GM23338 (cell line): ENCODE data around the gene LIAS.

Source experiments
- EZH2 ChIP-seq: fragments of 200-600 bp; sonication (generic); IDR thresholded peaks from one replicate; pipeline ENCODE4 v1.8.0; 2017; ENCODE audit warnings: antibody characterized with exemption, mild to moderate bottlenecking, low read depth; ENCODE audit not compliant: unreplicated experiment
- EZH2phosphoT487 ChIP-seq: fragments of 200-600 bp; sonication (generic); IDR thresholded peaks from one replicate; pipeline ENCODE4 v1.8.1; 2018; ENCODE audit warnings: antibody characterized with exemption; ENCODE audit not compliant: unreplicated experiment
- NANOG ChIP-seq: IDR thresholded peaks from 2 replicates; pipeline ENCODE4 v1.6.1; 2016; ENCODE audit warnings: antibody characterized with exemption, borderline replicate concordance
- POLR2AphosphoS5 ChIP-seq: IDR thresholded peaks from 2 replicates; pipeline ENCODE4 v1.6.1; 2016; ENCODE audit warnings: antibody characterized with exemption, low read depth
- TF ChIP-seq, protein P1 (sequence below): IDR thresholded peaks from one replicate; pipeline ENCODE4 v1.6.1; 2018; ENCODE audit warnings: antibody characterized with exemption; ENCODE audit not compliant: unreplicated experiment
- TF ChIP-seq, protein P2 (sequence below), 2 experiments: fragments of 200-600 bp in 1 of 2; sonication (generic) in 1 of 2; conservative IDR thresholded peaks; 2 replicates each; pipeline versions ENCODE4 v1.5.1 to v1.6.1; 2016 to 2017; ENCODE audit warnings: antibody characterized with exemption in 2 of 2, low read depth in 2 of 2, mild to moderate bottlenecking in 2 of 2, moderate library complexity in 1 of 2

DNA sequence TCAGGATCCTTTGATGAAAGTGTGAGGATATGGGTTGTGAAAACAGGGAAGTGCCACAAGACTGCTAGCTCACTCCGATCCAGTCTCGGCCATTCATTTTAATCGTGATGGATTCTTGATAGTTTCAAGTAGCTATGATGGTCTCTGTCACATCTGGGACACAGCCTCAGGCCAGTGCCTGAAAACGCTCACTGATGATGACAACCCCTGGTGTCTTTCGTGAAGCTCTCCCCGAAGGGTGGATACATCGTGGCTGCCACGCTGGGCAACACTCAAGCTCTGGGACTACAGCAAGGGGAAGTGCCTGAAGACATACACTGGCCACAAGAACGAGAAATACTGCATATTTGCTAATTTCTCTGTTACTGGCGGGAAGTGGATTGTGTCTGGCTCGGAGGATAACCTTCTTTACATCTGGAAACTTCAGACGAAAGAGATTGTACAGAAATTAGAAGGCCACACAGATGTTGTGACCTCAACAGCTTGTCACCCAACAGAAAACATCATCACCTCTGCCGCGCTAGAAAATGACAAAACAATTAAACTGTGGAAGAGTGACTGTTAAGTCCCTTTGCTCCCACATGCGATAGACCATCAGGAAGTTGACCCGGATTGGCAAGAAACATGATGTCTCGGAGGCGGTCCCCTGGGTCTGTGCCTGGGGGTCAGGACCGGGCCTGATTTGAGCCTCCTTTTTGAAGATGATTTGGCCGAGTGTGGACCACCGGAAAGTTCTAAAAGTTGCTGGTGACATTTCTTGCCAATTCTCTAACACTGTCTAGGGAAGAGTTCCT is 22.2 kb downstream of the LIAS start:
- TF ChIP-seq POLR2AphosphoS5: no peak
- no peak for TF ChIP-seq EZH2
- TF ChIP-seq, protein P1, sequence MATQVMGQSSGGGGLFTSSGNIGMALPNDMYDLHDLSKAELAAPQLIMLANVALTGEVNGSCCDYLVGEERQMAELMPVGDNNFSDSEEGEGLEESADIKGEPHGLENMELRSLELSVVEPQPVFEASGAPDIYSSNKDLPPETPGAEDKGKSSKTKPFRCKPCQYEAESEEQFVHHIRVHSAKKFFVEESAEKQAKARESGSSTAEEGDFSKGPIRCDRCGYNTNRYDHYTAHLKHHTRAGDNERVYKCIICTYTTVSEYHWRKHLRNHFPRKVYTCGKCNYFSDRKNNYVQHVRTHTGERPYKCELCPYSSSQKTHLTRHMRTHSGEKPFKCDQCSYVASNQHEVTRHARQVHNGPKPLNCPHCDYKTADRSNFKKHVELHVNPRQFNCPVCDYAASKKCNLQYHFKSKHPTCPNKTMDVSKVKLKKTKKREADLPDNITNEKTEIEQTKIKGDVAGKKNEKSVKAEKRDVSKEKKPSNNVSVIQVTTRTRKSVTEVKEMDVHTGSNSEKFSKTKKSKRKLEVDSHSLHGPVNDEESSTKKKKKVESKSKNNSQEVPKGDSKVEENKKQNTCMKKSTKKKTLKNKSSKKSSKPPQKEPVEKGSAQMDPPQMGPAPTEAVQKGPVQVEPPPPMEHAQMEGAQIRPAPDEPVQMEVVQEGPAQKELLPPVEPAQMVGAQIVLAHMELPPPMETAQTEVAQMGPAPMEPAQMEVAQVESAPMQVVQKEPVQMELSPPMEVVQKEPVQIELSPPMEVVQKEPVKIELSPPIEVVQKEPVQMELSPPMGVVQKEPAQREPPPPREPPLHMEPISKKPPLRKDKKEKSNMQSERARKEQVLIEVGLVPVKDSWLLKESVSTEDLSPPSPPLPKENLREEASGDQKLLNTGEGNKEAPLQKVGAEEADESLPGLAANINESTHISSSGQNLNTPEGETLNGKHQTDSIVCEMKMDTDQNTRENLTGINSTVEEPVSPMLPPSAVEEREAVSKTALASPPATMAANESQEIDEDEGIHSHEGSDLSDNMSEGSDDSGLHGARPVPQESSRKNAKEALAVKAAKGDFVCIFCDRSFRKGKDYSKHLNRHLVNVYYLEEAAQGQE: no peak
- no peak for TF ChIP-seq NANOG
- no peak for TF ChIP-seq EZH2phosphoT487
- TF ChIP-seq, protein P2, sequence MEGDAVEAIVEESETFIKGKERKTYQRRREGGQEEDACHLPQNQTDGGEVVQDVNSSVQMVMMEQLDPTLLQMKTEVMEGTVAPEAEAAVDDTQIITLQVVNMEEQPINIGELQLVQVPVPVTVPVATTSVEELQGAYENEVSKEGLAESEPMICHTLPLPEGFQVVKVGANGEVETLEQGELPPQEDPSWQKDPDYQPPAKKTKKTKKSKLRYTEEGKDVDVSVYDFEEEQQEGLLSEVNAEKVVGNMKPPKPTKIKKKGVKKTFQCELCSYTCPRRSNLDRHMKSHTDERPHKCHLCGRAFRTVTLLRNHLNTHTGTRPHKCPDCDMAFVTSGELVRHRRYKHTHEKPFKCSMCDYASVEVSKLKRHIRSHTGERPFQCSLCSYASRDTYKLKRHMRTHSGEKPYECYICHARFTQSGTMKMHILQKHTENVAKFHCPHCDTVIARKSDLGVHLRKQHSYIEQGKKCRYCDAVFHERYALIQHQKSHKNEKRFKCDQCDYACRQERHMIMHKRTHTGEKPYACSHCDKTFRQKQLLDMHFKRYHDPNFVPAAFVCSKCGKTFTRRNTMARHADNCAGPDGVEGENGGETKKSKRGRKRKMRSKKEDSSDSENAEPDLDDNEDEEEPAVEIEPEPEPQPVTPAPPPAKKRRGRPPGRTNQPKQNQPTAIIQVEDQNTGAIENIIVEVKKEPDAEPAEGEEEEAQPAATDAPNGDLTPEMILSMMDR (conservative IDR thresholded peaks at IDR 0.05; ENCODE audit: low read depth in 2 of 2): no peak
